Adrenal gland (tissue), 12 donors: ENCODE measurements around the gene RTKN2. TPM values are rescaled to one million over a fixed set of nuclear protein-coding genes. Genes with fewer than 3 reads are reported as not detected.

Experiments
- DNase-seq, 7 donors: peaks; one replicate each; pipeline ENCODE4 v3.0.0-alpha.2; 2019 to 2020
- H3K27ac ChIP-seq, 5 donors: fragments of 200-600 bp; sonication (generic) in 4 of 5; 1 replicate in 3 of 5; 2 replicates in 2 of 5; pipeline versions ENCODE4 v1.5.1 to v1.8.0; 2016 to 2020; ENCODE audit warnings: mild to moderate bottlenecking in 1 of 5
- H3K27me3 ChIP-seq: fragments of 200-600 bp; 2 replicates; pipeline ENCODE4 v1.8.0; 2021
- H3K36me3 ChIP-seq, 2 donors: fragments of 200-600 bp; replicated peaks in 1 of 2; 1 replicate in 1 of 2; 2 replicates in 1 of 2; pipeline versions ENCODE4 v1.5.1 to v1.8.0; 2018 to 2022
- H3K4me1 ChIP-seq, 2 donors: fragments of 200-600 bp; replicated peaks in 1 of 2; 1 replicate in 1 of 2; 2 replicates in 1 of 2; pipeline versions ENCODE4 v1.5.1 to v1.8.0; 2018 to 2021
- H3K4me3 ChIP-seq, 4 donors: fragments of 200-600 bp; sonication (generic) in 3 of 4; one replicate each; pipeline ENCODE4 v1.5.1; 2016 to 2018
- H3K9me3 ChIP-seq, 3 donors: fragments of 200-600 bp; sonication (generic) in 1 of 3; replicated peaks in 1 of 3; 1 replicate in 2 of 3; 2 replicates in 1 of 3; pipeline versions ENCODE4 v1.5.1 to v1.8.0; 2016 to 2021
- POLR2A ChIP-seq, 2 donors: fragments of 450-650 bp; IDR thresholded peaks; one replicate each; pipeline ENCODE4 v1.6.1; 2017; ENCODE audit warnings: antibody characterized with exemption in 2 of 2, mild to moderate bottlenecking in 2 of 2, moderate library complexity in 1 of 2
- WGBS, 4 donors: extraction: QIAGEN DNeasy Blood & Tissue Kit in 2 of 4; methylation state at CpG; one replicate each; pipeline versions ENCODE4 v1.1.5 to v1.1.7; 2013 to 2017; 5-methylcytosine and 5-hydroxymethylcytosine counted together
- intact Hi-C, 2 donors: fragments of 100-400 bp; cut with DNase I; formaldehyde crosslinking; loops; one replicate each; pipeline versions ENCODE4 v1.14.1 to v1.15.0; 2022 to 2023
- polyA plus RNA-seq, 3 donors: library from polyadenylated mRNA; stranded (reverse); fragments of 200-250 nt in 2 of 3; fragments of 350-450 nt in 1 of 3; fragmentation: Illumina TruSeq in 1 of 3; extraction: RNeasy Lipid Tissue Mini Kit (QIAGEN cat#74804) in 1 of 3; gene quantifications; one replicate each; pipeline ENCODE4 v1.2.3, GENCODE V29; 2013 to 2014
- total RNA-seq, 9 donors: library from RNA; depleted of rRNA in 4 of 9; stranded (reverse); fragments of >200 nt in 4 of 9; fragments of 120-200 nt in 1 of 9; fragmentation: NEBNext Ultra II Directional in 1 of 9; extraction: Animal tissue kit (Norgen Biotek cat#: 25700) in 1 of 9; gene quantifications; one replicate each; pipeline versions ENCODE4 v1.1.0 to v1.2.4, GENCODE V29; 2013 to 2023
- TF ChIP-seq, protein P1 (sequence below), 6 experiments: fragments of 450-650 bp in 4 of 6; fragments of 200-600 bp in 2 of 6; sonication (generic) in 1 of 6; IDR thresholded peaks; 1 replicate in 5 of 6; 2 replicates in 1 of 6; pipeline versions ENCODE4 v1.5.1 to v1.8.0; 2016 to 2021; ENCODE audit warnings: antibody characterized with exemption in 6 of 6, mild to moderate bottlenecking in 2 of 6, moderate library complexity in 1 of 6
- donor health status: healthy with polysubstance abuse.
- donor health status: Bipolar disorder and iron deficiency.
- donor health status: DM: yes; HTN: yes; CAD: no.
- donor health status: DM: no; HTN: no; CAD: no.
- donor health status: DM: no; HTN: no; CAD: no.
- donor health status: DM: yes; HTN: yes; CAD: no.

RTKN2 gene
- total and polyA plus RNA-seq, 12 donors = 0.07 to 3.4 (median 0.09) TPM; not detected in 4

DNA sequence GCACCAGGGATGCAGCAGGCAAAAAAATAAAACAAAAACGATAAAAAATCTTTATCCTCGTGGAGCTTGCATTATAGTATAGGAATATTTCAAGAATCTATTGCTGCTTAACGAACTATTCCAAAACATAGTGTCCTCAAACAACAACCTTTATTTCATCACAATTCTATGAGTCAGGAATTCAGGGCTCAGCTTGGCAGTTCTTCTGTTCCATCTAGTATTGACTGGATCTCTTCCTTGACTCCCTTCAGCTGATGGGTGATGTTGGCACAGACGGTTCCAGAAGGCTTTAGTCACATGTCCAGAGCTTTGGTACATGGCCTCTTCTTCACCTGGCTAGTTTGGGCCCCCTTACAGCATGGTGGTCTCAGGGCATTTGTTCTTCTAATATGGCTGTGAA, 88.0 kb downstream of the RTKN2 start:
- no peak overlapping the region for H3K4me3 ChIP-seq
- DNase-seq = no peak
- no peak overlapping the region for H3K27ac ChIP-seq
- no peak for TF ChIP-seq POLR2A (IDR thresholded peaks at IDR 0.05)
- TF ChIP-seq, protein P1, sequence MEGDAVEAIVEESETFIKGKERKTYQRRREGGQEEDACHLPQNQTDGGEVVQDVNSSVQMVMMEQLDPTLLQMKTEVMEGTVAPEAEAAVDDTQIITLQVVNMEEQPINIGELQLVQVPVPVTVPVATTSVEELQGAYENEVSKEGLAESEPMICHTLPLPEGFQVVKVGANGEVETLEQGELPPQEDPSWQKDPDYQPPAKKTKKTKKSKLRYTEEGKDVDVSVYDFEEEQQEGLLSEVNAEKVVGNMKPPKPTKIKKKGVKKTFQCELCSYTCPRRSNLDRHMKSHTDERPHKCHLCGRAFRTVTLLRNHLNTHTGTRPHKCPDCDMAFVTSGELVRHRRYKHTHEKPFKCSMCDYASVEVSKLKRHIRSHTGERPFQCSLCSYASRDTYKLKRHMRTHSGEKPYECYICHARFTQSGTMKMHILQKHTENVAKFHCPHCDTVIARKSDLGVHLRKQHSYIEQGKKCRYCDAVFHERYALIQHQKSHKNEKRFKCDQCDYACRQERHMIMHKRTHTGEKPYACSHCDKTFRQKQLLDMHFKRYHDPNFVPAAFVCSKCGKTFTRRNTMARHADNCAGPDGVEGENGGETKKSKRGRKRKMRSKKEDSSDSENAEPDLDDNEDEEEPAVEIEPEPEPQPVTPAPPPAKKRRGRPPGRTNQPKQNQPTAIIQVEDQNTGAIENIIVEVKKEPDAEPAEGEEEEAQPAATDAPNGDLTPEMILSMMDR (IDR thresholded peaks at IDR 0.05) = no peak
- H3K4me1 ChIP-seq = no peaks in the 10 kb centered on the region
- no peaks in the 10 kb centered on the region for H3K36me3 ChIP-seq
- no peaks in the 10 kb centered on the region for H3K9me3 ChIP-seq
- 88 to 94% (median 91%) methylated on average over 4 of the region's 4 CpGs for WGBS, 4 donors
- intact Hi-C loops = no loop called here
- H3K27me3 ChIP-seq = no peaks in the 10 kb centered on the region

DNA sequence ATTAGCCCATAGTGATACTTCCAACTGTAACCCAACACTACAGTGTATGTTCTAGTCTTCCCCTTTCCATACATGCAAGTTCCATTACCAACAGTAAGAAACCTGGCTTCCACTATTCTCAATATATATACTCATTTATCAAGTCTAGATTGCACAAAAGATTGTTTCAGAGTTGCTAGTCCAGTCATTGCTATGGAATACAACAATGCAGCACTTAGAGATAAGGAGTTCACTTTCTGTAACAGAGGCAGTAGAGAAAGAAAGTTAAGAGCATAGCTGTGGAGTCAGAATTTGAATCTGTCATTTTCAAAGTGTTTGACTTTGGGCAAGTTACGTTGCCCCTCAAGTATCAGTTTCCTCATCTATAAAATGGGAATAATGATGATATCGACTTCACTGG, 90.1 kb downstream of the RTKN2 start:
- intact Hi-C loops = no loop called here
- no peaks in the 10 kb centered on the region for H3K36me3 ChIP-seq
- no peaks in the 10 kb centered on the region for H3K9me3 ChIP-seq
- no peak overlapping the region for H3K4me3 ChIP-seq
- 89 to 93% (median 92%) methylated on average over 2 of the region's 2 CpGs for WGBS, 4 donors
- no peaks in the 10 kb centered on the region for H3K4me1 ChIP-seq
- DNase-seq = no peak
- TF ChIP-seq, protein P1 (IDR thresholded peaks at IDR 0.05) = no peak
- TF ChIP-seq POLR2A (IDR thresholded peaks at IDR 0.05) = no peak
- H3K27me3 ChIP-seq = no peaks in the 10 kb centered on the region
- no peak overlapping the region for H3K27ac ChIP-seq

DNA sequence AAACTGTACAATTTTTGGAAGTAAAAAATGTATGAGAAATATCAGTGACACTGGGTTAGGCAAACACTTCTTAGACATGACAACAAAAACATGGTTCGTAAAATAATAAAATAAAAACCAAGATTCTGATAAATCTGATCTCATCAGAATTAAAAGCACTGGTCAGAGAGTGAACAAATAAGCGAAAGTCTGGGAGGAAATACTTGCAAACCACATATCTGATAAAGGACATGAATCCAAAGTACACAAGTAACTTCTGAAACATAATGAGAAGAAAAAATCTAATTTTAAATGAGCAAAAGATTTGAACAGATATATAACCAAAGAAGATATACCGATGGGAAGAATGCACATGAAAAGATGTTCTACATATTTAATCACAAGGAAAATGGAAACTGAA, 91.5 kb downstream of the RTKN2 start:
- no peak overlapping the region for H3K4me3 ChIP-seq
- WGBS, 4 donors = 73 to 93% (median 79%) methylated on average over 3 of the region's 3 CpGs

DNA sequence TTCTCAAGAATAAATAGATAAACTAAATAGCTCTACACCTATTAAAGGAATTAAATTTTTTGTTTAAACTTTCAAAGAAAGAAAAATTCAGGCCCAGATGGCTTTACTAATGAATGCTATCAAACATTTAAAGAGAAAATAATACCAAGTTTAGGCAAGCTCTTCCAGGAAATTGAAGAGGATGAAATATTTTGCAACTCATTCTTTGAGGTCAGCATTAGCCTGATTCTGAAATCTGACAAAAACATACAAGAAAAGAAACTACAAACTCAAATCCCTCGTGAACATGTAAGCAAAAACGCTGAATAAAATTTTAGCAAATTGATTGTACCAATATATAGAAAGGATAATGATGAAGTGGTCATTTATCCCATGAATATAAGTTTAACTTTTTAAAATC, 93.4 kb downstream of the RTKN2 start:
- Histone ChIP-seq H3K36me3 (no peaks in the 10 kb centered on the region), H3K4me3 (no peak overlapping the region), H3K27ac (no peak overlapping the region), H3K9me3 (no peaks in the 10 kb centered on the region), H3K27me3 (no peaks in the 10 kb centered on the region), H3K4me1 (no peaks in the 10 kb centered on the region)
- intact Hi-C loops = no loop called here
- no peak for TF ChIP-seq POLR2A (IDR thresholded peaks at IDR 0.05)
- TF ChIP-seq, protein P1 (IDR thresholded peaks at IDR 0.05) = no peak
- WGBS, 4 donors = 46 to 63% (median 53%) methylated on average over 2 of the region's 2 CpGs
- DNase-seq = no peak

More for the DNA sequence above, 91.5 kb downstream of the RTKN2 start:
- no peaks in the 10 kb centered on the region for H3K27me3 ChIP-seq
- no peak overlapping the region for H3K27ac ChIP-seq
- no peaks in the 10 kb centered on the region for H3K9me3 ChIP-seq
- TF ChIP-seq POLR2A (IDR thresholded peaks at IDR 0.05) = no peak
- TF ChIP-seq, protein P1 (IDR thresholded peaks at IDR 0.05) = no peak
- H3K4me1 ChIP-seq = no peaks in the 10 kb centered on the region
- no peaks in the 10 kb centered on the region for H3K36me3 ChIP-seq
- no peak for DNase-seq
- intact Hi-C loops = no loop called here
